Neuronal stem cell (in vitro differentiated cells): ENCODE data around the gene ZMYM1.
"Not testable (repeated sequence)": the region's sequence is repeated elsewhere in the genome, so short reads cannot be mapped to it uniquely, and the experiment has no call there.

Source experiments
- DNase-seq: peaks from one replicate; pipeline ENCODE4 v3.0.0-alpha.2; 2013; ENCODE audit warnings: low spot score
- H2AFZ ChIP-seq: one replicate; pipeline ENCODE4 v1.6.1; 2013; ENCODE audit warnings: mild to moderate bottlenecking, low read length, inconsistent platforms
- H2AK5ac ChIP-seq: 2 replicates; pipeline ENCODE4 v1.6.1; 2013; ENCODE audit warnings: low read depth, mild to moderate bottlenecking, inconsistent platforms, low read length, moderate library complexity, mixed read lengths
- H2BK120ac ChIP-seq: 2 replicates; pipeline ENCODE4 v1.6.1; 2013; ENCODE audit warnings: low read depth, mild to moderate bottlenecking, inconsistent platforms, low read length, moderate library complexity, mixed read lengths
- H2BK12ac ChIP-seq: one replicate; pipeline ENCODE4 v1.6.1; 2013; ENCODE audit warnings: low read length, inconsistent platforms
- H2BK15ac ChIP-seq: 2 replicates; pipeline ENCODE4 v1.6.1; 2013; ENCODE audit warnings: mild to moderate bottlenecking, low read length, inconsistent platforms, mixed read lengths
- H2BK5ac ChIP-seq: one replicate; pipeline ENCODE4 v1.6.1; 2013; ENCODE audit warnings: inconsistent platforms, mild to moderate bottlenecking, low read length, moderate library complexity
- H3K14ac ChIP-seq: one replicate; pipeline ENCODE4 v1.6.1; 2013; ENCODE audit warnings: low read length, inconsistent platforms
- H3K18ac ChIP-seq: 2 replicates; pipeline ENCODE4 v1.6.1; 2013; ENCODE audit warnings: low read length, inconsistent platforms
- H3K23ac ChIP-seq: 2 replicates; pipeline ENCODE4 v1.6.1; 2013; ENCODE audit warnings: low read depth, mild to moderate bottlenecking, mixed read lengths, low read length, inconsistent platforms; ENCODE audit not compliant: poor library complexity
- H3K27ac ChIP-seq: replicated peaks from 3 replicates; pipeline ENCODE4 v1.5.1; 2013; ENCODE audit warnings: low read length, inconsistent platforms
- H3K27me3 ChIP-seq, 3 experiments: 2 replicates each; pipeline ENCODE4 v1.6.1; 2013; ENCODE audit warnings: low read length in 3 of 3, mild to moderate bottlenecking in 2 of 3, inconsistent platforms in 1 of 3, low read depth in 1 of 3, mixed read lengths in 1 of 3, moderate library complexity in 1 of 3; ENCODE audit not compliant: control insufficient read depth in 3 of 3, insufficient read depth in 3 of 3
- H3K36me3 ChIP-seq, 2 donors: replicated peaks in 1 of 2; 2 replicates each; pipeline ENCODE4 v1.6.1; 2013; ENCODE audit warnings: low read length in 2 of 2; ENCODE audit not compliant: control insufficient read depth in 2 of 2, insufficient read depth in 2 of 2
- H3K4ac ChIP-seq: 2 replicates; pipeline ENCODE4 v1.6.1; 2013; ENCODE audit warnings: inconsistent platforms, mild to moderate bottlenecking, low read length, moderate library complexity
- H3K4me1 ChIP-seq, 2 donors: 1 replicate in 1 of 2; 2 replicates in 1 of 2; pipeline ENCODE4 v1.6.1; 2013; ENCODE audit warnings: low read length in 2 of 2, low read depth in 1 of 2; ENCODE audit not compliant: control insufficient read depth in 2 of 2, insufficient read depth in 1 of 2
- H3K4me2 ChIP-seq: one replicate; pipeline ENCODE4 v1.6.1; 2013; ENCODE audit warnings: mild to moderate bottlenecking, low read length, inconsistent platforms; ENCODE audit not compliant: insufficient read depth, poor library complexity, severe bottlenecking
- H3K4me3 ChIP-seq, 2 donors: 2 replicates each; pipeline ENCODE4 v1.5.1; 2013; ENCODE audit warnings: low read length in 2 of 2, mild to moderate bottlenecking in 2 of 2, inconsistent platforms in 1 of 2, moderate library complexity in 1 of 2
- H3K79me1 ChIP-seq: one replicate; pipeline ENCODE4 v1.6.1; 2013; ENCODE audit warnings: low read depth, mild to moderate bottlenecking, inconsistent platforms, low read length, moderate library complexity
- H3K9ac ChIP-seq: one replicate; pipeline ENCODE4 v1.6.1; 2013; ENCODE audit warnings: mild to moderate bottlenecking, low read depth, low read length, inconsistent platforms; ENCODE audit not compliant: poor library complexity
- H3K9me3 ChIP-seq, 2 donors: replicated peaks in 1 of 2; 2 replicates each; pipeline versions ENCODE3 to v1.6.1; 2013; ENCODE audit warnings: low read length in 2 of 2, mild to moderate bottlenecking in 2 of 2, inconsistent platforms in 1 of 2, low read depth in 1 of 2, mixed read lengths in 1 of 2, moderate library complexity in 1 of 2; ENCODE audit not compliant: control insufficient read depth in 2 of 2, insufficient read depth in 1 of 2
- H4K8ac ChIP-seq: one replicate; pipeline ENCODE4 v1.6.1; 2013; ENCODE audit warnings: low read depth, mild to moderate bottlenecking, inconsistent platforms, low read length, moderate library complexity
- H4K91ac ChIP-seq: one replicate; pipeline ENCODE4 v1.6.1; 2013; ENCODE audit warnings: low read length, low read depth, mild to moderate bottlenecking, inconsistent platforms; ENCODE audit not compliant: poor library complexity
- WGBS, 2 donors: extraction: QIAGEN DNeasy Blood & Tissue Kit; methylation state at CpG; one replicate each; pipeline ENCODE4 v1.1.7; 2013; ENCODE audit warnings: missing lambda C conversion rate in 2 of 2, mixed read lengths in 1 of 2; ENCODE audit not compliant: insufficient read length in 2 of 2, insufficient replicate concordance in 1 of 2; ENCODE audit errors: extremely low coverage in 2 of 2; 5-methylcytosine and 5-hydroxymethylcytosine counted together

ZMYM1 gene

DNA sequence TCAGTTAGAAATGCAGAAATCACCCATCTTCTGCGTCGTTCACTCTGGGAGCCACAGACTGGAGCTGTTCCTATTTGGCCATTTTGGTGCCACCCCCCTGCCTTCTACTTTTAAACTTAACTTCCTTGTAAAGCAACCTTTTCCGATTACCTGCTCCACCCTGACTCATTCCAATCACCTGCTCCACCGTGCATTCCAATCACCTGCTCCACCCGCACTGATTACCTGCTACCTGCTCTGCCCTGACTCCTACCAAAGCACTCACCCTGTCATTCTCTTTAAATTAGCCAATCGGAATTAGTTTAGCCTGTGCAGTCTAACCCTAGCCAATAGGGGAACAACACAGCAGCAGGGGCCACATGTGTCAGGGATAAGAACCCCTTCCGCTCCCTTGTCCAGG lies 20.9 kb upstream of the ZMYM1 start:
- not testable (repeated sequence) for H2BK5ac ChIP-seq, H3K4me2 ChIP-seq, H4K91ac ChIP-seq, DNase-seq, H3K9ac ChIP-seq, H3K27ac ChIP-seq, H3K18ac ChIP-seq, H3K4me1 ChIP-seq, H3K4me3 ChIP-seq, H4K8ac ChIP-seq, H2AK5ac ChIP-seq, H2BK120ac ChIP-seq, H3K23ac ChIP-seq, H2BK15ac ChIP-seq, H3K79me1 ChIP-seq, H2BK12ac ChIP-seq, H3K36me3 ChIP-seq, H3K9me3 ChIP-seq, H3K14ac ChIP-seq, H3K4ac ChIP-seq, H3K27me3 ChIP-seq, H2AFZ ChIP-seq
- WGBS, 2 donors = no CpG with 5 or more reads among the region's 7 CpGs

DNA sequence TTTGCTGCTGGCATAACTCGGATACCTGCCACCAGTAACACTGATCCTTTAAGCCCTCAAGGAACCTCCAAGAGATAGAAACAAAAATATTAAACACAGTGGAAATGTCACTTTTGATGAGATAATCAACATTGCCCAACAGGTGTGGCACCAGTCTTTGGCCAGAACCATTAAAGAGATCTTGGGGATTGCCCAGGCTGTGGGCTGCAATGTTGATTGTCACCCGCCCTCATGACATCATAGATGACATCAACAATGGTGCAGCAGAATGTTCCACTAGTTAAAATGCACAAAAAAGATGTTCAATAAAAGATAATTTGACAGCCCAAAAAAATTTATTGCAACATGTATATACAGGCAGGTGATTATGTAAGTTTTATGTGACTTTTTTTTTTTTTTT lies 20.2 kb upstream of the ZMYM1 start:
- no peak overlapping the region for H2AFZ ChIP-seq
- H3K9ac ChIP-seq = no peak overlapping the region
- no peaks in the 10 kb centered on the region for H3K79me1 ChIP-seq
- no peak overlapping the region for H4K8ac ChIP-seq
- WGBS, 2 donors = no CpG with 5 or more reads among the region's 2 CpGs
- no peak overlapping the region for H3K4ac ChIP-seq
- no peak overlapping the region for H3K27ac ChIP-seq
- no peak overlapping the region for H2BK5ac ChIP-seq
- no peak overlapping the region for H3K18ac ChIP-seq
- H3K23ac ChIP-seq = no peak overlapping the region
- H4K91ac ChIP-seq = no peak overlapping the region
- no peak overlapping the region for H3K4me3 ChIP-seq
- no peaks in the 10 kb centered on the region for H3K4me1 ChIP-seq
- H3K4me2 ChIP-seq = no peak overlapping the region
- H3K14ac ChIP-seq = no peak overlapping the region
- no peak overlapping the region for H2BK15ac ChIP-seq
- H3K27me3 ChIP-seq = no peaks in the 10 kb centered on the region
- H3K9me3 ChIP-seq = peaks cover 2 to 5% of the 10 kb centered on the region in 2 donors
- no peaks in the 10 kb centered on the region for H3K36me3 ChIP-seq
- H2BK12ac ChIP-seq = no peak overlapping the region
- DNase-seq = no peak
- no peak overlapping the region for H2BK120ac ChIP-seq
- H2AK5ac ChIP-seq = no peak overlapping the region

DNA sequence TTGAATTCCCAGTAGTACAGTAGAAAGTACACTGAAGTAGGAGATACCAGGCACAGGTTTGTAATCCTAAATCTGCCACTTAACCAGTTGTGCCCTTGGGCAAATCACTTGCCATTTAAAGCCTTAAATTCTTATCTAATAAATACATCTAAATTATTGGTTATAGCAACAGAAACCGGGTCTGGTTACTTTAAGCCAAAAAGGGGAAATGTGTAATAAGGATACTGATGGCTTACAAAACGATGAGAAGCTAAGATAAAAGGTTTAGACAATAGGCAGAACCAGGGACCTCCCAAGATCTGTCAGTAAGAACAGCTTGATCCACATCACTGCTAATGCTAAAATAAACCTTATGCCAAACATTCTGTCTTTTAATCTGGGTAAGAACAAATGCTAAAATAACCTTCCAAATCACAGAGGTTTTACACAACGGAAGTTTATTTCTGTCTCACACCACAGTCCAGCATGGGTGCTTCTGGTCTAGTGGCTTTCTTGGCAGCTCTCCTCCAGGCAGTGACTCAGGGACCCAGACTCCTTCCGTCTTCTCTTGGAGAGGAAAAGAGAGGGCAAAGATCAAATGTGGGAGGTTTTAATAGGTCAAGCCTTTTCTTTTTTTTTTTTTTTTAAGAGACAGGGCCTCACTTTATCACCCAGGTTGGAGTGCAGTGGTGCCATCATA lies 16.5 kb upstream of the ZMYM1 start:
- Histone ChIP-seq H2AFZ (no peak overlapping the region), H4K8ac (no peak overlapping the region), H2BK120ac (no peak overlapping the region), H2BK15ac (no peak overlapping the region), H2BK12ac (no peak overlapping the region), H2BK5ac (no peak overlapping the region), H3K9ac (no peak overlapping the region), H3K27ac (no peak overlapping the region), H3K18ac (no peak overlapping the region), H2AK5ac (no peak overlapping the region), H3K14ac (no peak overlapping the region), H3K4me3 (no peak overlapping the region), H3K4ac (no peak overlapping the region), H3K79me1 (no peaks in the 10 kb centered on the region), H3K4me1 (no peaks in the 10 kb centered on the region), H3K23ac (no peak overlapping the region), H3K36me3 (no peaks in the 10 kb centered on the region), H3K27me3 (no peaks in the 10 kb centered on the region), H4K91ac (no peak overlapping the region), H3K4me2 (no peak overlapping the region), H3K9me3 (peaks cover 2 to 5% of the 10 kb centered on the region in 2 donors)
- no CpG with 5 or more reads among the region's 4 CpGs for WGBS, 2 donors
- no peak for DNase-seq

DNA sequence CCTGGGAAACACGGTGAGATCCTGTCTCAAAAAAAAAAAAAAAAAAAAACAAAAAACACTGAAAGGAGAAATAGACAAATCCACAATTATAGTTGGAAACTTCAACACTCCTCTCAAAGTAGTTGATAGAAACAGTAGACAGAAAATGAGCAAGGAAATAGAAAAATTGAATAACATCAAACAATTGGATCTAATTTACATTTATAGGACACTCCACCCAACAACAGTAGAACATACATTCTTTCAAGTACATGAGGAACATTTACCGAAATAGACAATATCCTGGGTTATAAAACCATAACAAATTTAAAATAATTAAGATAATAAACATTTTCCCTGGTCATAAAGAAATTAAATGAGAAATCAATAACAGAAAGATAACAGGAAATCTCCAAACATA lies 14.9 kb upstream of the ZMYM1 start:
- no peaks in the 10 kb centered on the region for H3K27me3 ChIP-seq

More for the DNA sequence above, 14.9 kb upstream of the ZMYM1 start:
- H4K91ac ChIP-seq = no peak overlapping the region
- H2BK15ac ChIP-seq = no peak overlapping the region
- H3K18ac ChIP-seq = no peak overlapping the region
- H3K9me3 ChIP-seq = peaks cover 2 to 5% of the 10 kb centered on the region in 2 donors
- no peak overlapping the region for H2AFZ ChIP-seq
- H2BK12ac ChIP-seq = no peak overlapping the region
- no peak overlapping the region for H3K4me3 ChIP-seq
- H3K14ac ChIP-seq = no peak overlapping the region
- H2BK5ac ChIP-seq = no peak overlapping the region
- no peak overlapping the region for H3K23ac ChIP-seq
- no peak overlapping the region for H4K8ac ChIP-seq
- no peak overlapping the region for H3K27ac ChIP-seq
- WGBS, 2 donors = no CpG with 5 or more reads among the region's 2 CpGs
- no peak for DNase-seq
- no peak overlapping the region for H2BK120ac ChIP-seq
- H3K79me1 ChIP-seq = no peaks in the 10 kb centered on the region
- no peak overlapping the region for H3K4ac ChIP-seq
- H3K4me2 ChIP-seq = no peak overlapping the region
- H3K36me3 ChIP-seq = no peaks in the 10 kb centered on the region
- no peaks in the 10 kb centered on the region for H3K4me1 ChIP-seq
- no peak overlapping the region for H3K9ac ChIP-seq
- no peak overlapping the region for H2AK5ac ChIP-seq
